Psoas muscle (tissue), 8 donors: ENCODE data around the gene PDS5B. TPM values are rescaled to one million over a fixed set of nuclear protein-coding genes. Genes with fewer than 3 reads are reported as not detected.

ENCODE experiments used
- ATAC-seq, 4 donors: fragments of 200-7000 bp; cut with Tn5 transposase; one replicate each; pipeline ENCODE4 v1.9.1; 2020; ENCODE audit warnings: moderate library complexity in 3 of 4, mild to moderate bottlenecking in 2 of 4
- DNase-seq, 2 donors: peaks; one replicate each; pipeline ENCODE4 v3.0.0-alpha.2; 2020
- H3K27ac ChIP-seq: fragments of 200-600 bp; one replicate; pipeline ENCODE4 v1.8.0; 2022
- H3K27me3 ChIP-seq, 3 donors: fragments of 200-600 bp in 1 of 3; one replicate each; pipeline versions ENCODE4 v1.6.1 to v1.8.0; 2013 to 2022; ENCODE audit warnings: low read length in 2 of 3, mild to moderate bottlenecking in 2 of 3, moderate library complexity in 1 of 3; ENCODE audit not compliant: insufficient read depth in 3 of 3
- H3K36me3 ChIP-seq, 2 donors: fragments of 200-600 bp in 1 of 2; one replicate each; pipeline versions ENCODE4 v1.6.1 to v1.8.0; 2013 to 2022; ENCODE audit warnings: low read depth in 1 of 2, mild to moderate bottlenecking in 1 of 2, moderate library complexity in 1 of 2; ENCODE audit not compliant: insufficient read depth in 1 of 2
- H3K4me1 ChIP-seq: fragments of 200-600 bp; one replicate; pipeline ENCODE4 v1.8.0; 2022
- H3K4me3 ChIP-seq: fragments of 200-600 bp; one replicate; pipeline ENCODE4 v1.8.0; 2022; ENCODE audit warnings: mild to moderate bottlenecking
- H3K9me3 ChIP-seq: fragments of 200-600 bp; one replicate; pipeline ENCODE4 v1.8.0; 2022
- CTCF ChIP-seq: fragments of 200-600 bp; IDR thresholded peaks from one replicate; pipeline ENCODE4 v1.8.0; 2022; ENCODE audit warnings: antibody characterized with exemption
- WGBS, 3 donors: extraction: QIAGEN DNeasy Blood & Tissue Kit; methylation state at CpG; one replicate each; pipeline versions ENCODE4 v1.1.6 to v1.1.7; 2013; 5-methylcytosine and 5-hydroxymethylcytosine counted together
- intact Hi-C, 2 donors: fragments of 100-400 bp; cut with DNase I; formaldehyde crosslinking; loops; one replicate each; pipeline versions ENCODE4 v1.11.0 to v1.14.2; 2022
- polyA plus RNA-seq, 3 donors: library from polyadenylated mRNA; stranded (reverse); fragments of 200-250 nt; gene quantifications; one replicate each; pipeline ENCODE4 v1.2.3, GENCODE V29; 2013
- total RNA-seq, 4 donors: library from RNA; stranded (reverse); fragmentation: NEBNext Ultra II Directional in 2 of 4; extraction: Animal tissue kit (Norgen Biotek cat#: 25700) in 2 of 4; gene quantifications; one replicate each; pipeline versions ENCODE4 v1.2.1 to v1.2.4, GENCODE V29; 2021 to 2023
- donor health status: healthy with polysubstance abuse.
- donor health status: DM: no; HTN: no; CAD: no; lungs with moderate emphysema.
- donor health status: Bipolar disorder and iron deficiency.
- donor health status: healthy.
- donor health status: DM: yes; HTN: yes; CAD: no.
- donor health status: DM: no; HTN: no; CAD: no.
- donor health status: DM: no; HTN: no; CAD: no.
- donor health status: DM: yes; HTN: yes; CAD: no.

PDS5B gene
- total and polyA plus RNA-seq, 7 donors = 3.6 to 28.1 (median 18.3) TPM

GRCh38 chr13:32759152-32759551 is 172.9 kb downstream of the PDS5B start:
- ATAC-seq = no peak
- Histone ChIP-seq H3K36me3 (peaks cover 5 to 55% of the 10 kb centered on the region in 2 donors), H3K4me3 (no peak overlapping the region), H3K9me3 (peaks cover 4% of the 10 kb centered on the region), H3K4me1 (no peaks in the 10 kb centered on the region), H3K27ac (no peak overlapping the region), H3K27me3 (no peaks in the 10 kb centered on the region)
- 88 to 89% (median 89%) methylated on average over 2 of the region's 2 CpGs for WGBS, 3 donors
- intact Hi-C loops = no loop called here
- no peak for TF ChIP-seq CTCF
- DNase-seq = no peak

- Histone ChIP-seq H3K4me3 (no peak overlapping the region), H3K27ac (no peak overlapping the region), H3K27me3 (no peaks in the 10 kb centered on the region), H3K9me3 (peaks cover 4% of the 10 kb centered on the region), H3K4me1 (no peaks in the 10 kb centered on the region), H3K36me3 (peaks cover 5 to 63% of the 10 kb centered on the region in 2 donors)
- intact Hi-C loops = no loop called here
- 97 to 100% (median 100%) methylated on average over 2 of the region's 2 CpGs for WGBS, 3 donors
- no peak for TF ChIP-seq CTCF
- no peak for DNase-seq
- no peak for ATAC-seq
Measured at GRCh38 chr13:32761472-32761871, 175.2 kb downstream of the PDS5B start.

- Histone ChIP-seq H3K27me3 (no peaks in the 10 kb centered on the region), H3K27ac (no peak overlapping the region), H3K4me3 (no peak overlapping the region), H3K36me3 (peaks cover 0 to 23% of the 10 kb centered on the region in 2 donors), H3K9me3 (no peaks in the 10 kb centered on the region), H3K4me1 (no peaks in the 10 kb centered on the region)
- no peak for DNase-seq
- ATAC-seq = no peak
- intact Hi-C loops = loop anchor here in 1 of 2 donors (10.0 kb wide), 1 partner anchor 74 kb away; no protein-coding TSS in a partner anchor
- TF ChIP-seq CTCF = no peak
Measured at GRCh38 chr13:32779119-32779518, 192.9 kb downstream of the PDS5B start.

GRCh38 chr13:32781906-32782305 is 195.7 kb downstream of the PDS5B start:
- peaks cover 0 to 15% of the 10 kb centered on the region in 2 donors for H3K36me3 ChIP-seq
- H3K27me3 ChIP-seq = no peaks in the 10 kb centered on the region
- no peaks in the 10 kb centered on the region for H3K4me1 ChIP-seq
- H3K27ac ChIP-seq = no peak overlapping the region
- no peak for DNase-seq
- no peak for TF ChIP-seq CTCF
- no peak overlapping the region for H3K4me3 ChIP-seq
- ATAC-seq = no peak
- intact Hi-C loops = no loop called here
- no peaks in the 10 kb centered on the region for H3K9me3 ChIP-seq
- WGBS, 3 donors = 97 to 100% (median 98%) methylated on average over 2 of the region's 2 CpGs

- H3K4me1 ChIP-seq = no peaks in the 10 kb centered on the region
- H3K27me3 ChIP-seq = no peaks in the 10 kb centered on the region
- WGBS, 3 donors = 49 to 54% (median 53%) methylated on average over 3 of the region's 3 CpGs
- no peaks in the 10 kb centered on the region for H3K9me3 ChIP-seq
- intact Hi-C loops = no loop called here
- no peak for DNase-seq
- TF ChIP-seq CTCF = no peak
- ATAC-seq = no peak
- peaks cover 0 to 15% of the 10 kb centered on the region in 2 donors for H3K36me3 ChIP-seq
- H3K27ac ChIP-seq = no peak overlapping the region
- H3K4me3 ChIP-seq = no peak overlapping the region
Measured at GRCh38 chr13:32783067-32783466, 196.8 kb downstream of the PDS5B start.
